ENCODE measurements around the gene ZIC2. TPM values are rescaled to one million over a fixed set of nuclear protein-coding genes. Genes with fewer than 3 reads are reported as not detected.
"Not testable (repeated sequence)": the region's sequence is repeated elsewhere in the genome, so short reads cannot be mapped to it uniquely, and the experiment has no call there.

ZIC2 gene
- total RNA-seq, 1 donor = not detected

GRCh38 chr13:99947666-99948065 lies 33.9 kb upstream of the ZIC2 start:
- Histone ChIP-seq H3K4me3 (ENCODE audit: insufficient read depth, low read length) (no peak overlapping the region), H3K36me3 (ENCODE audit: insufficient read depth, low read length) (no peaks in the 10 kb centered on the region), H4K20me1 (ENCODE audit: insufficient read depth, low read length) (no peaks in the 10 kb centered on the region), H3K27ac (ENCODE audit: low read depth, low read length) (no peak overlapping the region), H3K27me3 (ENCODE audit: insufficient read depth, low read length) (peaks cover 45% of the 10 kb centered on the region), H3K9me3 (ENCODE audit: low read depth, low read length) (no peaks in the 10 kb centered on the region), H3K4me1 (ENCODE audit: insufficient read depth, low read length) (no peaks in the 10 kb centered on the region), H3K79me2 (ENCODE audit: insufficient read depth, low read length) (no peaks in the 10 kb centered on the region), H2AFZ (ENCODE audit: low read length) (no peak overlapping the region), H3K4me2 (ENCODE audit: insufficient read depth, low read length) (no peak overlapping the region)
- no peak for DNase-seq (ENCODE audit: insufficient read length, low spot score, missing footprints)
- TF ChIP-seq CTCF (IDR thresholded peaks at IDR 0.05; ENCODE audit: extremely low read depth, low read depth, low read length) = no peak

GRCh38 chr13:99948411-99948810 lies 33.2 kb upstream of the ZIC2 start:
- Histone ChIP-seq H2AFZ (ENCODE audit: low read length) (no peak overlapping the region), H3K27ac (ENCODE audit: low read depth, low read length) (no peak overlapping the region), H3K9me3 (ENCODE audit: low read depth, low read length) (no peaks in the 10 kb centered on the region), H4K20me1 (ENCODE audit: insufficient read depth, low read length) (no peaks in the 10 kb centered on the region), H3K4me1 (ENCODE audit: insufficient read depth, low read length) (no peaks in the 10 kb centered on the region), H3K36me3 (ENCODE audit: insufficient read depth, low read length) (no peaks in the 10 kb centered on the region), H3K27me3 (ENCODE audit: insufficient read depth, low read length) (peaks cover 50% of the 10 kb centered on the region), H3K79me2 (ENCODE audit: insufficient read depth, low read length) (no peaks in the 10 kb centered on the region), H3K4me2 (ENCODE audit: insufficient read depth, low read length) (no peak overlapping the region), H3K4me3 (ENCODE audit: insufficient read depth, low read length) (no peak overlapping the region)
- no peak for DNase-seq (ENCODE audit: insufficient read length, low spot score, missing footprints)
- no peak for TF ChIP-seq CTCF (IDR thresholded peaks at IDR 0.05; ENCODE audit: extremely low read depth, low read depth, low read length)

- H3K9me3 ChIP-seq (ENCODE audit: low read depth, low read length) = no peaks in the 10 kb centered on the region
- H4K20me1 ChIP-seq (ENCODE audit: insufficient read depth, low read length) = no peaks in the 10 kb centered on the region
- H3K4me2 ChIP-seq (ENCODE audit: insufficient read depth, low read length) = no peak overlapping the region
- no peaks in the 10 kb centered on the region for H3K79me2 ChIP-seq (ENCODE audit: insufficient read depth, low read length)
- no peak overlapping the region for H3K4me3 ChIP-seq (ENCODE audit: insufficient read depth, low read length)
- no peak overlapping the region for H2AFZ ChIP-seq (ENCODE audit: low read length)
- H3K27me3 ChIP-seq (ENCODE audit: insufficient read depth, low read length) = peaks cover 57% of the 10 kb centered on the region
- TF ChIP-seq CTCF (IDR thresholded peaks at IDR 0.05; ENCODE audit: extremely low read depth, low read depth, low read length) = no peak
- H3K36me3 ChIP-seq (ENCODE audit: insufficient read depth, low read length) = no peaks in the 10 kb centered on the region
- DNase-seq (ENCODE audit: insufficient read length, low spot score, missing footprints) = no peak
- H3K4me1 ChIP-seq (ENCODE audit: insufficient read depth, low read length) = no peaks in the 10 kb centered on the region
- H3K27ac ChIP-seq (ENCODE audit: low read depth, low read length) = no peak overlapping the region
Measured at GRCh38 chr13:99948907-99949678, 32.5 kb upstream of the ZIC2 start.

GRCh38 chr13:99949679-99950413 lies 31.7 kb upstream of the ZIC2 start:
- TF ChIP-seq CTCF (IDR thresholded peaks at IDR 0.05; ENCODE audit: extremely low read depth, low read depth, low read length) = no peak
- Histone ChIP-seq H3K36me3 (ENCODE audit: insufficient read depth, low read length) (no peaks in the 10 kb centered on the region), H3K27me3 (ENCODE audit: insufficient read depth, low read length) (peaks cover 64% of the 10 kb centered on the region), H3K27ac (ENCODE audit: low read depth, low read length) (no peak overlapping the region), H3K4me2 (ENCODE audit: insufficient read depth, low read length) (no peak overlapping the region), H4K20me1 (ENCODE audit: insufficient read depth, low read length) (no peaks in the 10 kb centered on the region), H3K4me3 (ENCODE audit: insufficient read depth, low read length) (no peak overlapping the region), H3K79me2 (ENCODE audit: insufficient read depth, low read length) (no peaks in the 10 kb centered on the region), H2AFZ (ENCODE audit: low read length) (no peak overlapping the region), H3K4me1 (ENCODE audit: insufficient read depth, low read length) (no peaks in the 10 kb centered on the region), H3K9me3 (ENCODE audit: low read depth, low read length) (no peaks in the 10 kb centered on the region)
- no peak for DNase-seq (ENCODE audit: insufficient read length, low spot score, missing footprints)

GRCh38 chr13:99951666-99952065 lies 29.9 kb upstream of the ZIC2 start:
- H3K4me2 ChIP-seq (ENCODE audit: insufficient read depth, low read length); DNase-seq (ENCODE audit: insufficient read length, low spot score, missing footprints); H2AFZ ChIP-seq (ENCODE audit: low read length); H3K36me3 ChIP-seq (ENCODE audit: insufficient read depth, low read length); H3K79me2 ChIP-seq (ENCODE audit: insufficient read depth, low read length); H3K9me3 ChIP-seq (ENCODE audit: low read depth, low read length); H3K4me1 ChIP-seq (ENCODE audit: insufficient read depth, low read length); H4K20me1 ChIP-seq (ENCODE audit: insufficient read depth, low read length); H3K4me3 ChIP-seq (ENCODE audit: insufficient read depth, low read length); H3K27ac ChIP-seq (ENCODE audit: low read depth, low read length): not testable (repeated sequence)
- H3K27me3 ChIP-seq (ENCODE audit: insufficient read depth, low read length) = peaks cover 83% of the 10 kb centered on the region

Measured in osteoblast (primary cell).